ENCODE measurements around the gene TIMM10B. TPM values are rescaled to one million over a fixed set of nuclear protein-coding genes. Genes with fewer than 3 reads are reported as not detected.

The TIMM10B gene
- polyA plus RNA-seq, 2 of the 4 experiments (the other 2 are of a cell fraction) = 24.4 to 35.6 TPM

GRCh38 chr11:6437993-6438392, 43.3 kb upstream of the TIMM10B start:
- 92% methylated on average over 3 of the region's 3 CpGs for WGBS (ENCODE audit: missing lambda C conversion rate)
- Histone ChIP-seq H3K4me1 (peaks cover 13% of the 10 kb centered on the region), H3K9me3 (no peaks in the 10 kb centered on the region), H3K4me3 (no peak overlapping the region), H3K4me2 (no peak overlapping the region), H3K27ac (no peak overlapping the region)
- DNase-seq (ENCODE audit: low read depth in 1 of 2, low spot score in 1 of 2) = no peak
- TF ChIP-seq CHD4 (IDR thresholded peaks at IDR 0.05; ENCODE audit: borderline replicate concordance) = no peak
- TF ChIP-seq GATA3 (IDR thresholded peaks at IDR 0.05; ENCODE audit: borderline replicate concordance) = no peak
- no peak for TF ChIP-seq RNF2 (IDR thresholded peaks at IDR 0.05; ENCODE audit: borderline replicate concordance, low read depth)
- TF ChIP-seq CBX2 (IDR thresholded peaks at IDR 0.05; ENCODE audit: borderline replicate concordance, low read depth) = no peak
- no peak for TF ChIP-seq HOXB13 (CRISPR knock-in tag; IDR thresholded peaks at IDR 0.05; ENCODE audit: low read depth)
- TF ChIP-seq MAZ (IDR thresholded peaks at IDR 0.05; ENCODE audit: borderline replicate concordance, low read depth, low read length) = no peak
- no peak for TF ChIP-seq ELK1 (IDR thresholded peaks at IDR 0.05; ENCODE audit: low read depth, low read length)
- no peak for TF ChIP-seq RFX5 (IDR thresholded peaks at IDR 0.05)
- no peak for TF ChIP-seq RARB (CRISPR knock-in tag; IDR thresholded peaks at IDR 0.05)
- no peak for TF ChIP-seq HOXB5 (CRISPR knock-in tag; IDR thresholded peaks at IDR 0.05)
- ChIA-PET CTCF (interaction anchor here (1.1 to 3.1 kb wide), 9 partner anchors 7 to 68 kb away, joined by 3 to 26 read pairs (median 8); partner anchors contain the start of gene APBB1), POLR2A (no interaction called here)
- ATAC-seq = no peak
- FAIRE-seq = no peak

- ATAC-seq (peak; percentile 67 to 83; a peak in 5 of 6 replicates), FAIRE-seq (no peak), DNase-seq (ENCODE audit: low read depth in 1 of 2, low spot score in 1 of 2) (peak; percentile 65 to 68)
- TF ChIP-seq MAX (IDR thresholded peaks at IDR 0.05) (peak; percentile 44; the same call in 1 of the 2 replicates), KDM5A (IDR thresholded peaks at IDR 0.05) (no peak), RCOR1 (IDR thresholded peaks at IDR 0.05; ENCODE audit: low read depth, low read length) (no peak), CHD4 (IDR thresholded peaks at IDR 0.05; ENCODE audit: borderline replicate concordance) (no peak), CTCF (IDR thresholded peaks at IDR 0.05) (peak; percentile 55), SMC3 (IDR thresholded peaks at IDR 0.05) (peak; percentile 53; the same call in 2 of the 3 replicates), RAD21 (conservative IDR thresholded peaks at IDR 0.05 in 1 of 2, IDR thresholded peaks at IDR 0.05 in 1 of 2) (peak; percentile 38 to 55; a peak in 4 of 5 replicates), NPAS2 (CRISPR knock-in tag; IDR thresholded peaks at IDR 0.05; ENCODE audit: borderline replicate concordance) (no peak)
- H3K4me3 ChIP-seq = no peak overlapping the region
- peaks cover 13% of the 10 kb centered on the region for H3K4me1 ChIP-seq
- no peak overlapping the region for H3K27ac ChIP-seq
- ChIA-PET POLR2A (interaction anchor here (1.0 kb wide), 1 partner anchor 20 kb away, joined by 7 read pairs; the partner anchor contains the start of gene APBB1), CTCF (interaction anchor here (0.6 to 3.1 kb wide), 24 partner anchors 8 to 377 kb away, joined by 3 to 26 read pairs (median 5); partner anchors contain the start of genes APBB1, ARFIP2 and TIMM10B)
- H3K9me3 ChIP-seq = no peaks in the 10 kb centered on the region
- H3K4me2 ChIP-seq = no peak overlapping the region
- WGBS (ENCODE audit: missing lambda C conversion rate) = 0% methylated on average over 1 of the region's 1 CpG
These were observed 42.2 kb upstream of the TIMM10B start for GRCh38 chr11:6438979-6439571.

- H3K4me1 ChIP-seq = peaks cover 13% of the 10 kb centered on the region
- H3K4me2 ChIP-seq = 0 out of 3 replicates have a peak within 1 kb of the TSS, but pooled peaks have one; percentile 9
- H3K9me3 ChIP-seq = no peaks in the 10 kb centered on the region
- H3K4me3 ChIP-seq = no peak within 1 kb of the TSS
- 0 out of 6 replicates have a peak within 1 kb of the TSS, but pooled peaks of 1 of the 2 experiments have one; percentile 19 for H3K27ac ChIP-seq
- no peak for FAIRE-seq
- POLR2A ChIA-PET = no interaction called here
- TF ChIP-seq FOSB (CRISPR knock-in tag; IDR thresholded peaks at IDR 0.05) = no peak
- TF ChIP-seq POLR2AphosphoS2 (conservative IDR thresholded peaks at IDR 0.05; ENCODE audit: low read length) = no peak
- TF ChIP-seq PHF8 (IDR thresholded peaks at IDR 0.05; ENCODE audit: borderline replicate concordance, low read depth) = no peak
- TF ChIP-seq TFCP2L1 (CRISPR knock-in tag; IDR thresholded peaks at IDR 0.05) = no peak
- TF ChIP-seq RARB (CRISPR knock-in tag; IDR thresholded peaks at IDR 0.05) = no peak
- TF ChIP-seq SREBF2 (IDR thresholded peaks at IDR 0.05) = no peak
- TF ChIP-seq HES2 (IDR thresholded peaks at IDR 0.05) = no peak
- no peak for TF ChIP-seq POLR2A (IDR thresholded peaks at IDR 0.05; ENCODE audit: low read length)
- no peak for TF ChIP-seq FOSL2 (IDR thresholded peaks at IDR 0.05)
- TF ChIP-seq FOSL2 (CRISPR knock-in tag; IDR thresholded peaks at IDR 0.05) = no peak
- TF ChIP-seq MAFK (IDR thresholded peaks at IDR 0.05; ENCODE audit: partially characterized antibody) = no peak
- TF ChIP-seq CHD2 (IDR thresholded peaks at IDR 0.05; ENCODE audit: low read length, partially characterized antibody) = no peak
- no peak for TF ChIP-seq ZSCAN20 (CRISPR knock-in tag; IDR thresholded peaks at IDR 0.05)
- TF ChIP-seq ZNF302 (CRISPR knock-in tag; IDR thresholded peaks at IDR 0.05) = no peak
- no peak for TF ChIP-seq RNF2 (IDR thresholded peaks at IDR 0.05; ENCODE audit: borderline replicate concordance, low read depth)
- TF ChIP-seq JUNB (IDR thresholded peaks at IDR 0.05) = no peak
- TF ChIP-seq HOXB13 (CRISPR knock-in tag; IDR thresholded peaks at IDR 0.05; ENCODE audit: low read depth) = no peak
- WGBS (ENCODE audit: missing lambda C conversion rate) = 43% methylated on average over 3 of the region's 3 CpGs
- ATAC-seq = peak in 1 of 2 experiments; percentile 24; a peak in 1 of 6 replicates
- no peak for DNase-seq (ENCODE audit: low read depth in 1 of 2, low spot score in 1 of 2)
- CTCF ChIA-PET = interaction anchor here (0.7 to 9.6 kb wide), 9 partner anchors 9 to 242 kb away, joined by 3 to 142 read pairs (median 5); partner anchors contain the start of genes APBB1 and MRPL17
These were observed 40.4 kb upstream of the TIMM10B start, which contains the start of gene HPX for GRCh38 chr11:6440906-6441358. HPX (minus strand) TSS chr11:6440987; CDS start chr11:6440963, 24 bp downstream.
